ENCODE results near the gene GNG8. TPM values are rescaled to one million over a fixed set of nuclear protein-coding genes. Genes with fewer than 3 reads are reported as not detected.
A peak's percentile ranks its signal among the peaks of the same experiment; 100 is the strongest.

The GNG8 gene
- total RNA-seq, 1 experiment from 2014 or later, result not detected

- H3K9me3 ChIP-seq, result no peaks in the 10 kb centered on the region
- no peaks in the 10 kb centered on the region for H3K27me3 ChIP-seq
- no peak for DNase-seq
- peaks cover 41% of the 10 kb centered on the region for H3K36me3 ChIP-seq
- H3K4me3 ChIP-seq, result no peak overlapping the region
Observed at GRCh38 chr19:46610851-46611770, 24.9 kb downstream of the GNG8 start.

- Histone ChIP-seq H3K9me3 (no peaks in the 10 kb centered on the region), H3K4me3 (no peak overlapping the region), H3K27me3 (no peaks in the 10 kb centered on the region), H3K36me3 (peaks cover 48% of the 10 kb centered on the region)
- DNase-seq, result no peak
Observed at GRCh38 chr19:46610413-46610775, 25.6 kb downstream of the GNG8 start.

DNA sequence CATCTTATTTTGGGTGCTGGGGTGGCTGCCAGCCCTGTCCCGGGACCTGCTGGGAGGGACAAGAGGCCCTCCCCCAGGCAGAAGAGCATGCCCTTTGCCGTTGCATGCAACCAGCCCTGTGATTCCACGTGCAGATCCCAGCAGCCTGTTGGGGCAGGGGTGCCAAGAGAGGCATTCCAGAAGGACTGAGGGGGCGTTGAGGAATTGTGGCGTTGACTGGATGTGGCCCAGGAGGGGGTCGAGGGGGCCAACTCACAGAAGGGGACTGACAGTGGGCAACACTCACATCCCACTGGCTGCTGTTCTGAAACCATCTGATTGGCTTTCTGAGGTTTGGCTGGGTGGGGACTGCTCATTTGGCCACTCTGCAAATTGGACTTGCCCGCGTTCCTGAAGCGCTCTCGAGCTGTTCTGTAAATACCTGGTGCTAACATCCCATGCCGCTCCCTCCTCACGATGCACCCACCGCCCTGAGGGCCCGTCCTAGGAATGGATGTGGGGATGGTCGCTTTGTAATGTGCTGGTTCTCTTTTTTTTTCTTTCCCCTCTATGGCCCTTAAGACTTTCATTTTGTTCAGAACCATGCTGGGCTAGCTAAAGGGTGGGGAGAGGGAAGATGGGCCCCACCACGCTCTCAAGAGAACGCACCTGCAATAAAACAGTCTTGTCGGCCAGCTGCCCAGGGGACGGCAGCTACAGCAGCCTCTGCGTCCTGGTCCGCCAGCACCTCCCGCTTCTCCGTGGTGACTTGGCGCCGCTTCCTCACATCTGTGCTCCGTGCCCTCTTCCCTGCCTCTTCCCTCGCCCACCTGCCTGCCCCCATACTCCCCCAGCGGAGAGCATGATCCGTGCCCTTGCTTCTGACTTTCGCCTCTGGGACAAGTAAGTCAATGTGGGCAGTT, 26.2 kb downstream of the GNG8 start:
- Histone ChIP-seq H3K27me3 (no peaks in the 10 kb centered on the region), H3K36me3 (peaks cover 55% of the 10 kb centered on the region), H3K9me3 (no peaks in the 10 kb centered on the region), H3K4me3 (no peak overlapping the region)
- no peak for DNase-seq

DNA sequence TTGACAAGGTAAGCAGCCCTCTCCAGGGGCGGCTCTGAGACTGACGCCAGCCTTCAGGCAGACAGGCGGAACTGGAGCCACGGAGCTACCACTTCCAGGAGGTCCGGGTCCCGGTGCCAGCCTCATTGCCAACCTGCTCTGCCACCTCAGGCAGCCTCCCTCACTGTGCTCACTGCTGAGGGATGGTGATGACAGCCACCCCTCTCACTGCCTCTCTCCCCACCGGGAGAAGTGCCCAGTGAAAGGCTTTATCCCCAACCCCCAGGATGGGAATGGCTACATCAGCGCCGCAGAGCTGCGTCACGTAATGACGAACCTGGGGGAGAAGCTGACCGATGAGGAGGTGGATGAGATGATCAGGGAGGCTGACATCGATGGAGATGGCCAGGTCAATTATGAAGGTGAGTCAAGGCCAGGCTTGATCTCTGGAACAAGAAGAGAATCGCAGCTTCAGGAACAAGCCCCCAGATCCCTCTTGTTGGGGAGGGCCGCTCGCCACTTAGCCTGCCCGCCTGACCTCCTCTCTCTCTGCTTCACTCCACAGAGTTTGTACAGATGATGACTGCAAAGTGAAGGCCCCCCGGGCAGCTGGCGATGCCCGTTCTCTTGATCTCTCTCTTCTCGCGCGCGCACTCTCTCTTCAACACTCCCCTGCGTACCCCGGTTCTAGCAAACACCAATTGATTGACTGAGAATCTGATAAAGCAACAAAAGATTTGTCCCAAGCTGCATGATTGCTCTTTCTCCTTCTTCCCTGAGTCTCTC, 27.2 kb downstream of the GNG8 start:
- Histone ChIP-seq H3K27me3 (no peaks in the 10 kb centered on the region), H3K36me3 (peaks cover 62% of the 10 kb centered on the region), H3K9me3 (no peaks in the 10 kb centered on the region), H3K4me3 (no peak overlapping the region)
- no peak for DNase-seq

- no peak for DNase-seq
- Histone ChIP-seq H3K4me3 (no peak overlapping the region), H3K36me3 (peaks cover 68% of the 10 kb centered on the region)
Observed at GRCh38 chr19:46608178-46608577, 27.8 kb downstream of the GNG8 start.

DNA sequence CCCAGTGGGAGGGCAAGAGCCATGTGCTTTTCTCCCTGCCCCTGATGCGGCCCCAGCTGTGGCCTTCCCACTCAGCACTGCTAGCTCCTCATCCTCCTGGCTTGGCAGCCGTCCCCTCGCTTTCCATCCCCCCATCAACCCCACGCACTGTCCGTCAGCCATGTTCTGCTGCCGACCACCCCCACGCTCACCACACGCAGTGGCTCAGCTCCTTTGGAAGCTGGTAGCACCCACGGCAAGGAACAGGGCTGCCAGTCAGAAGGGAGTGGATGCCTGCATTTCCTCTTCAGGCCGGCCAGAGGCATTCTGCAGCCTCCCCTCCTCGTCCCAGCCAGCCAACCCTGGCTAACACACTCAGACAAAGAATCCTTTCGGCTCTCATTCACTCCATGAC, 28.6 kb downstream of the GNG8 start:
- H3K4me3 ChIP-seq, result no peak overlapping the region
- DNase-seq, result no peak
- peaks cover 74% of the 10 kb centered on the region for H3K36me3 ChIP-seq
- no peaks in the 10 kb centered on the region for H3K9me3 ChIP-seq
- H3K27me3 ChIP-seq, result no peaks in the 10 kb centered on the region

More at GRCh38 chr19:46608178-46608577, 27.8 kb downstream of the GNG8 start:
- H3K27me3 ChIP-seq, result no peaks in the 10 kb centered on the region
- no peaks in the 10 kb centered on the region for H3K9me3 ChIP-seq

DNA sequence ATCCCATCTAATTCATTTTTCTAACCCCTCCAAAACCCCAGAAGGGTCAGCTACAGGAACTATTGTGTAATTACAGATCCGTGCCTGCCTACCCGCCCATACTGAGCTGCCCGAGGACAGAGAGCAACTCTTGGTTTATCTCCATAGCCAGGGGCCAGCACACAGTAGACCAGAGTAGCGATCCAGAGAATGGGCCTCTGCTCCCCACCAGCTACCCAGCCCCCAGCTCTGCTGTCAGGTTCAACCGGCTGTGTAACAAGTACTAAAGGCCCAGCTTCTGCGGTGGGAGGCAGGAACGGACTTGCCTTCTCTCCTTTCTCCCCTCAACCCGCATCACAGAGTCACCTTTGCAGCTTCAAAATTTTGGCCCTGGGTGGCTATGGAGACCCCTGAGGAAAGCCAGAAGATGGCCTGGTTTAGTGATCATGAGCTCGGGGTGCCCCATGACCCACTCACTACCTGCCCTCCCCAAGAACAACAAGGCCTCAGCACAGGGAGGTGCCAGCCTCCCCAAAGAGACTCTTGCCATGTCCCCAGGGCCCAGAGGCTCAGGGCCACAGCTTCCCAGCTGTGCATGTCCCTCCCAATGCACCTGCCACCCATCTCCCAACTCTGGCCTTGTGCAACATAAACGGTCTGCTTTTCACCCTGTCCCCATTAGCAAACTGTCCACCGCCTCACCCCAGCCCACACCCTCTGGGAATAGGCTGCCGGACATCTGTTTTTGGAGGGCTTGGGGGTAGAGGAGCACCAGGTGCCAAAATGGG, 29.1 kb downstream of the GNG8 start:
- no peak overlapping the region for H3K4me3 ChIP-seq
- DNase-seq, result no peak
- H3K27me3 ChIP-seq, result no peaks in the 10 kb centered on the region

GRCh38 chr19:46606019-46606418, 30.0 kb downstream of the GNG8 start:
- no peaks in the 10 kb centered on the region for H3K27me3 ChIP-seq
- no peaks in the 10 kb centered on the region for H3K9me3 ChIP-seq
- no peak overlapping the region for H3K4me3 ChIP-seq
- no peak for DNase-seq
- H3K36me3 ChIP-seq, result peaks cover 74% of the 10 kb centered on the region

More for the DNA sequence above, 29.1 kb downstream of the GNG8 start:
- peaks cover 74% of the 10 kb centered on the region for H3K36me3 ChIP-seq
- no peaks in the 10 kb centered on the region for H3K9me3 ChIP-seq

DNA sequence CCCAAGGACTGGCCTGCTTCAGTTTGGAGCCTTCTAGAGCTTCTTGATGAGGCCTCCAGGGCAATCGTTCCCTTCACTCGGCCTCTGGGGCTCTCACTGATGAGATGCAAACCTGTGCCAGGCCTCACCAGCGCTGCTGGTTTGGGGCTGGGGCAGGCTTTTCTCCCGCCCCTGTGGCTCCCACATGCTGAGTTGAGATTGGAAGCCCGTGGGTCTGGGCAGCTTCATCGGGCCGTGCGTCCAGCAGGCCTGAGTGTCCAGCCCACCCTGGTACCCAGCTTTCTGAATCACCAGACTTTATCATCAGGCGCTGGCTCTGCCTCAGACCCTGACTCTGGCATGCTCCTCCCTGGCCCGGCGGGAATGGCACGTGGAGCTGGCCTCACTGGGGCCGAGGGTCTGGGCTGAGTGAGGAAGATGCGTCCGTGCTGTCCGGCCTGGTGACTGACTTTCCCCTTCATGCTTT, 30.6 kb downstream of the GNG8 start:
- no peak overlapping the region for H3K4me3 ChIP-seq
- peaks cover 70% of the 10 kb centered on the region for H3K36me3 ChIP-seq
- H3K27me3 ChIP-seq, result no peaks in the 10 kb centered on the region
- no peaks in the 10 kb centered on the region for H3K9me3 ChIP-seq
- no peak for DNase-seq

- no peak for DNase-seq
- no peaks in the 10 kb centered on the region for H3K27me3 ChIP-seq
- H3K9me3 ChIP-seq, result no peaks in the 10 kb centered on the region
- no peak overlapping the region for H3K4me3 ChIP-seq
- H3K36me3 ChIP-seq, result peaks cover 70% of the 10 kb centered on the region
Observed at GRCh38 chr19:46604781-46605355, 31.1 kb downstream of the GNG8 start.

DNA sequence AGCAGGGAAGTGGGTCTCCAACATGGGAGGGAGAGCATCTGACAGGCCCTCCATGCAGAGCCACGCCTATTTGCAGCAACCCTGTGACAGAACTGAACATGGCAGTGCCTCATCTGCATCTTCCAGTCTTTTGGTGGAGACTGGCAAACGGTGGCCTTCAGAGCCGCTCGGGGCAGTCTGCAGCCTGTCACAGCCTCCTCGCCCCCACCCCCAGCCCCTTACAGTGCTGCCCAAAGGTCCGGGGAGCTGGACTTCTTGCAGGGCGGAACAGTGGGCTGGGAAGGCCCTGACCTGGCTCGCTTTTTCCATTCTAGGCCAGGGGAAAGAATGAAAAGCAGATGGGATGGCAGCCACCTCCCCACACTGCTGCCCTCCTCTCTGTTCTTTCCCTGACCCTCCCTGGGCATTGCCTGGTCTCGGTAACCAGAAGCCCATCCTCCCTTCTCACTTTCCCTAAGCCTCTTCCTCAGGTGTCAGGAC, 32.2 kb downstream of the GNG8 start:
- Histone ChIP-seq H3K4me3 (peak overlapping the region; percentile 97), H3K36me3 (peaks cover 59% of the 10 kb centered on the region), H3K9me3 (no peaks in the 10 kb centered on the region), H3K27me3 (no peaks in the 10 kb centered on the region)
- no peak for DNase-seq

DNA sequence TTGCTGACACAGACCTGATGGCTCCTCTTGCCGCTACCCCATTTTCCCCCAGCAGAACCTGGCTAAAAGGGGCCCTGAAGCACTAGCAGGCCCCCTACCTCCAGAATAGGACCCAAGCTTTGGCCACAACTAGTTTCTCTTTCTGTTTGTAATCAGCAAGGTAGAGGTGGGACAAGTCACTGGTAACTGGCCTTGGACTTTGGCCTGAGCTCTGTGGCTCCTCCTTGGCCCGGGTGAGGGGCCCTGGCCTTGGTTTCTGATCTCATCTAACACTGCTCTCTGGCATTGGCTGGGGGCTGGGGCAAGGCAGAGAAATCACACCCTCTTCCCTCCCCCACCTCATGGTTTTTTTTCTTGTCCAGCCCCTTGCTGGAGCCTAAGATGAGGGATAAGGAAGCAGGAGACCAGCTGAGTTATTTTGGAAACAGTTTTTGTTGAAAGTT, 32.8 kb downstream of the GNG8 start:
- H3K9me3 ChIP-seq, result peaks cover 1% of the 10 kb centered on the region
- peaks cover 54% of the 10 kb centered on the region for H3K36me3 ChIP-seq
- no peaks in the 10 kb centered on the region for H3K27me3 ChIP-seq
- peak overlapping the region; percentile 97 for H3K4me3 ChIP-seq
- no peak for DNase-seq

GRCh38 chr19:46602392-46603194, 33.4 kb downstream of the GNG8 start:
- Histone ChIP-seq H3K9me3 (peaks cover 2% of the 10 kb centered on the region), H3K27me3 (no peaks in the 10 kb centered on the region), H3K4me3 (peak overlapping the region; percentile 97), H3K36me3 (peaks cover 47% of the 10 kb centered on the region)
- no peak for DNase-seq

DNA sequence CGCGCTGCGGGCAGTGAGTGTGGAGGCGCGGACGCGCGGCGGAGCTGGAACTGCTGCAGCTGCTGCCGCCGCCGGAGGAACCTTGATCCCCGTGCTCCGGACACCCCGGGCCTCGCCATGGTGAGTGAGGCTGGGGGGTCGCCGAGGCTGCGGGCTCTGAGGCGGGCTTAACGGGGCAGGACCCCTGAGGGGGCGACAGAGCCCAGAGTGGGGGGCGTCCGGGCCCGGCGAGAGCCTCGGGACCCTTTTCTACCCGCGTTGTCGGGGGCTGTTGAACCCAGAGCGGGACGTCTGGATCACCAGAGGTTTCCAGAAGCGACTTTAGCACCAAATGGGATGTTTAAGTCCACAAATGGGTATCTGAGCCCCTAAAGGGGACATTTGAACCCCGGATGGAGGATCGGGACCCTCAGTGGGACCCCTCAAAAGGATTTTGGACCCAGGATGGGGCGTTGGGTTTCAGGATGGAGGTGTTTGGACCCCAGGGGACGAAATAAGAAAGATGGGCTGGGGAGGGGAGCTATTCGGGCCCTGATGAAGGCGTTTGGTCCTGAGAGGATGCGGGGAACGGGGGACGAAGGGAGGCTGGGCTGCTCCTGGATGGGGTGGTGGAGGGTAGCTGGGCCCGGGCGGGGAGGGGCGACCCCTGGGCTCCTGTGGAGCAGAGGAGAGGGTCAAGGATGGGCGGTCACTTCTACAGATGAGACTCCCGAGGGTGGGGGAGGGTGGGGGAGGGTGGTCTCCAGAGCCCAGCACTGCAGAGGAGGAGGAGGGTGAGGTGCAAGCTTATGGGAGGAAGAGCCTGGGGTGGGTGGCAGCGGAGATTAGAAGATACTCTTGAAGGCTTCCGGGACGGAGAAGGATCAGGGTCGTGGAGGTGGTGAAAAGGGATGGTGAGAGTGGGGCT, 34.4 kb downstream of the GNG8 start, which contains the start of gene CALM3:
CALM3 (plus strand) TSS at position 13 of the 907 bp plus-strand sequence; CDS start at position 118, 105 bp downstream.
- Histone ChIP-seq H3K4me3 (peak within 1 kb of the TSS; percentile 97), H3K27me3 (no peaks in the 10 kb centered on the region), H3K36me3 (peaks cover 37% of the 10 kb centered on the region), H3K9me3 (peaks cover 2% of the 10 kb centered on the region)
- peak; percentile 28 for DNase-seq

Measured in MG63 (cell line).